Omental fat pad (tissue), 4 donors: ENCODE measurements around the gene PWWP2A. TPM values are rescaled to one million over a fixed set of nuclear protein-coding genes. Genes with fewer than 3 reads are reported as not detected.
"Not testable (repeated sequence)": the region's sequence is repeated elsewhere in the genome, so short reads cannot be mapped to it uniquely, and the experiment has no call there.

Experiments
- ATAC-seq: fragments of 150-250 bp; one replicate; pipeline ENCODE4 v1.9.1; 2016; ENCODE audit warnings: mild to moderate bottlenecking, moderate library complexity; ENCODE audit not compliant: low FRiP score
- DNase-seq: peaks from one replicate; pipeline ENCODE4 v3.0.0-alpha.2; 2019; ENCODE audit warnings: low spot score
- total RNA-seq, 4 donors: library from RNA; depleted of rRNA; stranded (reverse); fragments of >200 nt; gene quantifications; one replicate each; pipeline ENCODE4 v1.1.0, GENCODE V29; 2016
- TF ChIP-seq, protein P1 (sequence below), 3 donors: fragments of 450-650 bp; IDR thresholded peaks; one replicate each; pipeline ENCODE4 v1.5.1; 2016 to 2017; ENCODE audit warnings: antibody characterized with exemption in 3 of 3, mild to moderate bottlenecking in 3 of 3, moderate library complexity in 2 of 3

Gene PWWP2A
- total RNA-seq, 4 donors from 2014 or later = 18.3 to 47.4 (median 24.4) TPM

GRCh38 chr5:160152287-160152686 lies 33.0 kb upstream of the PWWP2A start:
- DNase-seq = no peak
- no peak for ATAC-seq
- TF ChIP-seq, protein P1, sequence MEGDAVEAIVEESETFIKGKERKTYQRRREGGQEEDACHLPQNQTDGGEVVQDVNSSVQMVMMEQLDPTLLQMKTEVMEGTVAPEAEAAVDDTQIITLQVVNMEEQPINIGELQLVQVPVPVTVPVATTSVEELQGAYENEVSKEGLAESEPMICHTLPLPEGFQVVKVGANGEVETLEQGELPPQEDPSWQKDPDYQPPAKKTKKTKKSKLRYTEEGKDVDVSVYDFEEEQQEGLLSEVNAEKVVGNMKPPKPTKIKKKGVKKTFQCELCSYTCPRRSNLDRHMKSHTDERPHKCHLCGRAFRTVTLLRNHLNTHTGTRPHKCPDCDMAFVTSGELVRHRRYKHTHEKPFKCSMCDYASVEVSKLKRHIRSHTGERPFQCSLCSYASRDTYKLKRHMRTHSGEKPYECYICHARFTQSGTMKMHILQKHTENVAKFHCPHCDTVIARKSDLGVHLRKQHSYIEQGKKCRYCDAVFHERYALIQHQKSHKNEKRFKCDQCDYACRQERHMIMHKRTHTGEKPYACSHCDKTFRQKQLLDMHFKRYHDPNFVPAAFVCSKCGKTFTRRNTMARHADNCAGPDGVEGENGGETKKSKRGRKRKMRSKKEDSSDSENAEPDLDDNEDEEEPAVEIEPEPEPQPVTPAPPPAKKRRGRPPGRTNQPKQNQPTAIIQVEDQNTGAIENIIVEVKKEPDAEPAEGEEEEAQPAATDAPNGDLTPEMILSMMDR (IDR thresholded peaks at IDR 0.05) = no peak

- TF ChIP-seq, protein P1 (IDR thresholded peaks at IDR 0.05) = no peak
- ATAC-seq = no peak
Observed at GRCh38 chr5:160151017-160151416, 31.8 kb upstream of the PWWP2A start.

GRCh38 chr5:160150381-160150780 lies 31.1 kb upstream of the PWWP2A start:
- DNase-seq = no peak
- no peak for ATAC-seq
- TF ChIP-seq, protein P1 (IDR thresholded peaks at IDR 0.05) = no peak

More at GRCh38 chr5:160151017-160151416, 31.8 kb upstream of the PWWP2A start:
- no peak for DNase-seq

- not testable (repeated sequence) for DNase-seq, ATAC-seq
Observed at GRCh38 chr5:160144436-160144835, 25.2 kb upstream of the PWWP2A start.

DNA sequence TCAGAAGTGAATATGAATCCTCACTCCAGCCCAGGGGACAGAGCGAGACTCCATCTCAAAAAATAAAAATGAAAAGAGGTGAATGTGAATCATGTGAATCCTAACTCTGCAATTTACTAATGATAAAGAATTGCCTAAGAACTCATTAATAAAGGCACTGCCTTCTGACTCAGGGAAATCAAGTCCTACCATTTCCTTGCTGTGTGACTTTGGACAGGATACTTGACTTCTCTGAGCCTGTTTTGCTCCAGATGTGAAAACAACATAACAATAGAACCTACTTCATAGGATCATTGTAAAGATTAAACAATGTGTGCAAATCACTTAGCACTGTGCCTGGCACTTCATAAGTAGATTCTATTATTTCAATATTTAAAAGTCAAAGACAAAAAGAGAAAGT lies 15.1 kb upstream of the PWWP2A start:
- DNase-seq (no peak), ATAC-seq (no peak)
- TF ChIP-seq, protein P1 (IDR thresholded peaks at IDR 0.05) = no peak

DNA sequence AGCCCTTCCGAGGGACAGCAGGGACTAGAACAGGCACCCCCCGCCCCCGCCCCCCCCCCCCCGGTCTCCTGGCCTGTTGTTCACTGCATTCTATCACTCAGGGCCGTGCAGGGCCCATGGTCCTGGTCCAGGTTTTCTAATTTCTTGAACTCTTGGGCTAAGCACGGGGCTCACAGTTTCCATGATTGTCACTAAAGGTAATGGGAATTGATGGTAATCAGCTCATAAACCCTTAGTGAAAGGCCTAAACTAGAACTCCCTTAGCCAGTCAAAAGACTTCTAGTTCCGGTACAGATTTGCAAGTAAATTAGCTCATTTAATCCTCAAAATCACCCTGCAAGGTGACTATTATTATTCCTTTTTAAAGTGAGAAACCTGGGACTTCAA lies 14.7 kb upstream of the PWWP2A start:
- TF ChIP-seq, protein P1 (IDR thresholded peaks at IDR 0.05) = no peak
- no peak for DNase-seq
- no peak for ATAC-seq

- no peak for DNase-seq
- ATAC-seq = no peak
Observed at GRCh38 chr5:160133071-160133917, 14.0 kb upstream of the PWWP2A start.

More at GRCh38 chr5:160133071-160133917, 14.0 kb upstream of the PWWP2A start:
- TF ChIP-seq, protein P1 (IDR thresholded peaks at IDR 0.05) = no peak
